IMR-90 (cell line): ENCODE measurements around the gene CASP3. TPM values are rescaled to one million over a fixed set of nuclear protein-coding genes. Genes with fewer than 3 reads are reported as not detected.

Experiments
- ATAC-seq: fragments of 200-7000 bp; cut with Tn5 transposase; 2 replicates; pipeline ENCODE4 v1.9.1; 2020; ENCODE audit warnings: low read depth, mild to moderate bottlenecking, moderate library complexity
- BruUV-seq: library from RNA; stranded (reverse); fragments of 400-500 nt; replicated peaks from 2 replicates; lab custom pipeline; 2021; lab: Mats Ljungman, UMichigan
- CTCF ChIA-PET: fragments of 300-600 bp; formaldehyde crosslinking; extraction: SDS; loops from one replicate; lab custom pipeline; 2021; ENCODE audit warnings: antibody characterized with exemption; lab: Yijun Ruan, JAX
- POLR2A ChIA-PET: fragments of 300-600 bp; sonication (Branson Sonifier 250); formaldehyde crosslinking; loops from one replicate; lab custom pipeline; 2022; ENCODE audit warnings: antibody characterized with exemption; ENCODE audit not compliant: unreplicated experiment; lab: Charles Lee
- DNase-seq: peaks from one replicate; pipeline ENCODE4 v3.0.0; 2013
- H2AFZ ChIP-seq: replicated peaks from 2 replicates; pipeline ENCODE3; 2013; ENCODE audit warnings: low read length, mild to moderate bottlenecking; ENCODE audit not compliant: poor library complexity
- H2AK5ac ChIP-seq: 2 replicates; pipeline ENCODE4 v1.6.1; 2013; ENCODE audit warnings: low read depth, low read length, inconsistent platforms
- H2AK9ac ChIP-seq: replicated peaks from 2 replicates; pipeline ENCODE3; 2013; ENCODE audit warnings: mild to moderate bottlenecking, low read depth, low read length, moderate library complexity; ENCODE audit not compliant: poor library complexity
- H2BK120ac ChIP-seq: 2 replicates; pipeline ENCODE4 v1.6.1; 2013; ENCODE audit warnings: low read depth, low read length, inconsistent platforms
- H2BK15ac ChIP-seq: 3 replicates; pipeline ENCODE4 v1.6.1; 2013; ENCODE audit warnings: low read depth, low read length, inconsistent platforms
- H2BK20ac ChIP-seq: 2 replicates; pipeline ENCODE4 v1.6.1; 2013; ENCODE audit warnings: low read depth, mild to moderate bottlenecking, inconsistent platforms, low read length, moderate library complexity
- H2BK5ac ChIP-seq: 2 replicates; pipeline ENCODE4 v1.6.1; 2013; ENCODE audit warnings: mild to moderate bottlenecking, low read depth, low read length, inconsistent platforms; ENCODE audit not compliant: poor library complexity, severe bottlenecking
- H3K14ac ChIP-seq: replicated peaks from 2 replicates; pipeline ENCODE4 v1.6.1; 2013; ENCODE audit warnings: low read depth, low read length, inconsistent platforms
- H3K18ac ChIP-seq: 2 replicates; pipeline ENCODE4 v1.6.1; 2013; ENCODE audit warnings: low read depth, low read length, control low read depth
- H3K23ac ChIP-seq: 2 replicates; pipeline ENCODE4 v1.6.1; 2013; ENCODE audit warnings: low read depth, low read length, inconsistent platforms
- H3K27ac ChIP-seq: 2 replicates; pipeline ENCODE4 v1.5.1; 2013; ENCODE audit warnings: mild to moderate bottlenecking, control low read depth, low read length; ENCODE audit not compliant: insufficient read depth
- H3K27me3 ChIP-seq: 2 replicates; pipeline ENCODE4 v1.6.1; 2013; ENCODE audit warnings: low read length; ENCODE audit not compliant: control insufficient read depth, insufficient read depth
- H3K36me3 ChIP-seq: 2 replicates; pipeline ENCODE4 v1.6.1; 2013; ENCODE audit warnings: low read length, mixed read lengths; ENCODE audit not compliant: control insufficient read depth, insufficient read depth
- H3K4ac ChIP-seq: 2 replicates; pipeline ENCODE4 v1.6.1; 2013; ENCODE audit warnings: low read depth, low read length, inconsistent platforms
- H3K4me1 ChIP-seq: 2 replicates; pipeline ENCODE4 v1.6.1; 2013; ENCODE audit warnings: low read length, mixed read lengths; ENCODE audit not compliant: control insufficient read depth, insufficient read depth
- H3K4me2 ChIP-seq: 2 replicates; pipeline ENCODE4 v1.6.1; 2013; ENCODE audit warnings: low read depth, mild to moderate bottlenecking, control low read depth, low read length, moderate library complexity
- H3K4me3 ChIP-seq: 2 replicates; pipeline ENCODE4 v1.5.1; 2013; ENCODE audit warnings: low read depth, mild to moderate bottlenecking, control low read depth, low read length, moderate library complexity; ENCODE audit not compliant: insufficient read depth
- H3K56ac ChIP-seq: 2 replicates; pipeline ENCODE4 v1.6.1; 2013; ENCODE audit warnings: low read length, inconsistent platforms; ENCODE audit not compliant: insufficient read depth; ENCODE audit errors: extremely low read depth
- H3K79me1 ChIP-seq, 2 experiments: 2 replicates each; pipeline ENCODE4 v1.6.1; 2013; ENCODE audit warnings: low read length in 2 of 2, inconsistent platforms in 1 of 2, low read depth in 1 of 2
- H3K9ac ChIP-seq: 2 replicates; pipeline ENCODE4 v1.6.1; 2013; ENCODE audit warnings: low read depth, low read length, control low read depth
- H3K9me1 ChIP-seq: 2 replicates; pipeline ENCODE4 v1.6.1; 2013; ENCODE audit warnings: low read length, inconsistent platforms; ENCODE audit not compliant: insufficient read depth
- H3K9me3 ChIP-seq: 2 replicates; pipeline ENCODE4 v1.6.1; 2013; ENCODE audit warnings: low read length; ENCODE audit not compliant: control insufficient read depth, insufficient read depth
- H4K20me1 ChIP-seq: 2 replicates; pipeline ENCODE4 v1.6.1; 2013; ENCODE audit warnings: low read length, inconsistent platforms; ENCODE audit not compliant: insufficient read depth
- H4K5ac ChIP-seq: 2 replicates; pipeline ENCODE4 v1.6.1; 2013; ENCODE audit warnings: mild to moderate bottlenecking, low read depth, low read length, control low read depth
- H4K8ac ChIP-seq, 2 experiments: 2 replicates each; pipeline ENCODE4 v1.6.1; 2013; ENCODE audit warnings: low read depth in 2 of 2, low read length in 2 of 2, control low read depth in 1 of 2, inconsistent platforms in 1 of 2
- H4K91ac ChIP-seq: 2 replicates; pipeline ENCODE4 v1.6.1; 2013; ENCODE audit warnings: low read depth, low read length, inconsistent platforms; ENCODE audit not compliant: insufficient read depth
- CEBPB ChIP-seq: IDR thresholded peaks from 2 replicates; pipeline ENCODE4 v1.6.1; 2012; ENCODE audit warnings: low read depth, low read length, improper control_type of control experiment
- FOS ChIP-seq: fragments of 150-350 bp; IDR thresholded peaks from 2 replicates; pipeline ENCODE4 v1.6.1; 2016; ENCODE audit warnings: low read depth, low read length
- MAFK ChIP-seq: IDR thresholded peaks from 2 replicates; pipeline ENCODE4 v1.6.1; 2012; ENCODE audit warnings: low read depth, low read length, improper control_type of control experiment
- MAZ ChIP-seq: IDR thresholded peaks from 2 replicates; pipeline ENCODE4 v1.6.1; 2012; ENCODE audit warnings: low read depth, mild to moderate bottlenecking, low read length, improper control_type of control experiment, moderate library complexity, borderline replicate concordance
- NFE2L2 ChIP-seq: fragments of 150-350 bp; IDR thresholded peaks from 2 replicates; pipeline ENCODE4 v1.6.1; 2016; ENCODE audit warnings: low read depth, mild to moderate bottlenecking, low read length
- POLR2A ChIP-seq: IDR thresholded peaks from 2 replicates; pipeline ENCODE4 v1.6.1; 2012; ENCODE audit warnings: mild to moderate bottlenecking, low read depth, low read length
- RAD21 ChIP-seq: IDR thresholded peaks from 2 replicates; pipeline ENCODE4 v1.6.1; 2012; ENCODE audit warnings: low read length, improper control_type of control experiment
- RFX5 ChIP-seq: IDR thresholded peaks from 2 replicates; pipeline ENCODE4 v1.8.0; 2012; ENCODE audit warnings: low read depth, mild to moderate bottlenecking, low read length, moderate library complexity
- SMC3 ChIP-seq: fragments of 150-350 bp; IDR thresholded peaks from 2 replicates; pipeline ENCODE4 v1.6.1; 2016; ENCODE audit warnings: low read depth, mild to moderate bottlenecking, antibody characterized with exemption, low read length, moderate library complexity
- WGBS, 2 experiments: methylation state at CpG; one replicate each; pipeline versions ENCODE4 v1.1.5 to v1.1.7; 2013; ENCODE audit warnings: missing lambda C conversion rate in 2 of 2; ENCODE audit not compliant: insufficient read length in 1 of 2; ENCODE audit errors: extremely low coverage in 2 of 2; 5-methylcytosine and 5-hydroxymethylcytosine counted together
- dilution Hi-C: fragments of 300-500 bp; cut with HindIII; formaldehyde crosslinking; loops from one replicate; pipeline ENCODE4 v1.14.3; 2018; ENCODE audit warnings: low sequenced_read_pairs; ENCODE audit not compliant: unreplicated experiment
- in situ Hi-C: fragments of 300-500 bp; cut with MboI; formaldehyde crosslinking; loops from 3 replicates; pipeline ENCODE4 v1.14.3; 2019; ENCODE audit warnings: low sequenced_read_pairs, inconsistent platforms, mixed read lengths
- intact Hi-C: fragments of 100-400 bp; cut with micrococcal nuclease; formaldehyde crosslinking; loops from 2 replicates; pipeline ENCODE4 v1.10.0; 2022
- polyA plus RNA-seq, 3 experiments: library from polyadenylated mRNA; depleted of rRNA; stranded (reverse); fragments of >200 nt; gene quantifications; 2 replicates each; pipeline ENCODE4 v1.2.3, GENCODE V29; 2012; ENCODE audit warnings: low replicate concordance in 1 of 3
- total RNA-seq: library from RNA; depleted of rRNA; stranded (reverse); fragments of >200 nt; gene quantifications from 2 replicates; pipeline ENCODE4 v1.2.3, GENCODE V29; 2012
- TF ChIP-seq, protein P1 (sequence below): fragments of 150-350 bp; IDR thresholded peaks from 2 replicates; pipeline ENCODE4 v1.6.1; 2017; ENCODE audit warnings: mild to moderate bottlenecking, antibody characterized with exemption, low read length, low read depth
- TF ChIP-seq, protein P2 (sequence below): conservative IDR thresholded peaks from 2 replicates; pipeline ENCODE4 v1.5.1; 2012; ENCODE audit warnings: mild to moderate bottlenecking, low read depth, low read length, improper control_type of control experiment

The CASP3 gene
- total and polyA plus RNA-seq, 2 of the 4 experiments (the other 2 are of a cell fraction), result 26.7 to 27.4 TPM

DNA sequence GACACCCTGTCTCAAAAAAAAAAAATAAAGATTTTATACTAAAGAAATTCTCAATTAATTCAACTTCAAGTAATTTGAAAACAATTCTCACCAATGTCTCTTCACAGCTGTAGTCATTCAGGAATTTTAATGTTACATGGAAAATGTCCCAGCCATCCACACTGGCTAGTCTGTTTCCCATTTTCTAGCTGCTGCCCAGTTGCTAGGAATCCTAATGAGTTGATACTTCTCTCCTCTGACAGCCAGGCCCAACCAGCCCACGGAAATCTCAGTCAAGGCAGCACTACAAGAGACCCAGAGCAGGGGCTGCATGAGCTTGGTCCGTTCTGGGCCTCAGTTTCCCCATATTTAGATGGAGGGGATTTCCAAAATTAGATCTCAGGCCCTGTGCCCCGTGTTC lies 59.1 kb downstream of the CASP3 start:
- no peaks in the 10 kb centered on the region for H3K27me3 ChIP-seq
- ATAC-seq (no peak), DNase-seq (no peak)
- no peaks in the 10 kb centered on the region for H3K9me3 ChIP-seq
- H2BK5ac ChIP-seq, result no peak overlapping the region
- intact Hi-C loops (no loop called here), dilution Hi-C loops (no loop called here), in situ Hi-C loops (no loop called here)
- no peak overlapping the region for H2AK9ac ChIP-seq
- ChIA-PET POLR2A (no interaction called here), CTCF (interaction anchor here (0.6 kb wide), 2 partner anchors 58 to 65 kb away, joined by 3 to 4 read pairs; no protein-coding TSS in a partner anchor)
- H3K14ac ChIP-seq, result no peak overlapping the region
- no peaks in the 10 kb centered on the region for H3K79me1 ChIP-seq
- no peaks in the 10 kb centered on the region for H4K20me1 ChIP-seq
- H3K18ac ChIP-seq, result no peak overlapping the region
- H3K56ac ChIP-seq, result no peak overlapping the region
- no peak for TF ChIP-seq SMC3
- no peak for TF ChIP-seq RAD21
- TF ChIP-seq RFX5, result no peak
- no peak for TF ChIP-seq POLR2A
- no peak for TF ChIP-seq CEBPB
- TF ChIP-seq, protein P1, sequence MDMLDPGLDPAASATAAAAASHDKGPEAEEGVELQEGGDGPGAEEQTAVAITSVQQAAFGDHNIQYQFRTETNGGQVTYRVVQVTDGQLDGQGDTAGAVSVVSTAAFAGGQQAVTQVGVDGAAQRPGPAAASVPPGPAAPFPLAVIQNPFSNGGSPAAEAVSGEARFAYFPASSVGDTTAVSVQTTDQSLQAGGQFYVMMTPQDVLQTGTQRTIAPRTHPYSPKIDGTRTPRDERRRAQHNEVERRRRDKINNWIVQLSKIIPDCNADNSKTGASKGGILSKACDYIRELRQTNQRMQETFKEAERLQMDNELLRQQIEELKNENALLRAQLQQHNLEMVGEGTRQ, result no peak
- no peak for TF ChIP-seq FOS
- no peak for TF ChIP-seq MAZ
- TF ChIP-seq, protein P2, sequence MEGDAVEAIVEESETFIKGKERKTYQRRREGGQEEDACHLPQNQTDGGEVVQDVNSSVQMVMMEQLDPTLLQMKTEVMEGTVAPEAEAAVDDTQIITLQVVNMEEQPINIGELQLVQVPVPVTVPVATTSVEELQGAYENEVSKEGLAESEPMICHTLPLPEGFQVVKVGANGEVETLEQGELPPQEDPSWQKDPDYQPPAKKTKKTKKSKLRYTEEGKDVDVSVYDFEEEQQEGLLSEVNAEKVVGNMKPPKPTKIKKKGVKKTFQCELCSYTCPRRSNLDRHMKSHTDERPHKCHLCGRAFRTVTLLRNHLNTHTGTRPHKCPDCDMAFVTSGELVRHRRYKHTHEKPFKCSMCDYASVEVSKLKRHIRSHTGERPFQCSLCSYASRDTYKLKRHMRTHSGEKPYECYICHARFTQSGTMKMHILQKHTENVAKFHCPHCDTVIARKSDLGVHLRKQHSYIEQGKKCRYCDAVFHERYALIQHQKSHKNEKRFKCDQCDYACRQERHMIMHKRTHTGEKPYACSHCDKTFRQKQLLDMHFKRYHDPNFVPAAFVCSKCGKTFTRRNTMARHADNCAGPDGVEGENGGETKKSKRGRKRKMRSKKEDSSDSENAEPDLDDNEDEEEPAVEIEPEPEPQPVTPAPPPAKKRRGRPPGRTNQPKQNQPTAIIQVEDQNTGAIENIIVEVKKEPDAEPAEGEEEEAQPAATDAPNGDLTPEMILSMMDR, result no peak
- TF ChIP-seq NFE2L2, result no peak
- TF ChIP-seq MAFK, result no peak
- no peak overlapping the region for H2AFZ ChIP-seq
- no CpG with 5 or more reads among the region's 3 CpGs for WGBS, 2 experiments
- no peak overlapping the region for H2BK20ac ChIP-seq
- no peak overlapping the region for H3K27ac ChIP-seq
- no peak overlapping the region for H3K4me2 ChIP-seq
- no peak overlapping the region for H3K23ac ChIP-seq
- BruUV-seq, result no TSS peak
- H4K91ac ChIP-seq, result no peak overlapping the region
- no peak overlapping the region for H3K9ac ChIP-seq
- H4K8ac ChIP-seq, result no peak overlapping the region
- no peak overlapping the region for H2BK15ac ChIP-seq
- H2BK120ac ChIP-seq, result no peak overlapping the region
- H4K5ac ChIP-seq, result no peak overlapping the region
- H3K4ac ChIP-seq, result no peak overlapping the region
- no peak overlapping the region for H2AK5ac ChIP-seq
- no peaks in the 10 kb centered on the region for H3K36me3 ChIP-seq
- H3K4me1 ChIP-seq, result no peaks in the 10 kb centered on the region
- no peaks in the 10 kb centered on the region for H3K9me1 ChIP-seq
- H3K4me3 ChIP-seq, result no peak overlapping the region
